ENCODE results near the gene PNPLA1. TPM values are rescaled to one million over a fixed set of nuclear protein-coding genes. Genes with fewer than 3 reads are reported as not detected.

Gene PNPLA1
- total RNA-seq, 4 donors from 2014 or later = not detected

- H3K36me3 ChIP-seq = no peaks in the 10 kb centered on the region
- no peaks in the 10 kb centered on the region for H3K4me1 ChIP-seq
- intact Hi-C loops (cut with DNase I; ENCODE audit: low total_unique reads) (no loop called here), in situ Hi-C loops (cut with MboI; ENCODE audit: low sequenced_read_pairs in 4 of 4) (no loop called here)
- DNase-seq (no peak), ATAC-seq (no peak)
- no peaks in the 10 kb centered on the region for H3K9me3 ChIP-seq
- H3K27ac ChIP-seq = no peak overlapping the region
- no peak overlapping the region for H3K4me3 ChIP-seq
- TF ChIP-seq POLR2A (IDR thresholded peaks at IDR 0.05) = no peak
- peaks cover 0 to 5% (median 2%) of the 10 kb centered on the region in 3 donors for H3K27me3 ChIP-seq
Observed at GRCh38 chr6:36327226-36327918, 57.5 kb downstream of the PNPLA1 start.

GRCh38 chr6:36327919-36328236 lies 58.0 kb downstream of the PNPLA1 start:
- intact Hi-C loops (cut with DNase I; ENCODE audit: low total_unique reads) = no loop called here
- no peaks in the 10 kb centered on the region for H3K9me3 ChIP-seq
- no peak for ATAC-seq

DNA sequence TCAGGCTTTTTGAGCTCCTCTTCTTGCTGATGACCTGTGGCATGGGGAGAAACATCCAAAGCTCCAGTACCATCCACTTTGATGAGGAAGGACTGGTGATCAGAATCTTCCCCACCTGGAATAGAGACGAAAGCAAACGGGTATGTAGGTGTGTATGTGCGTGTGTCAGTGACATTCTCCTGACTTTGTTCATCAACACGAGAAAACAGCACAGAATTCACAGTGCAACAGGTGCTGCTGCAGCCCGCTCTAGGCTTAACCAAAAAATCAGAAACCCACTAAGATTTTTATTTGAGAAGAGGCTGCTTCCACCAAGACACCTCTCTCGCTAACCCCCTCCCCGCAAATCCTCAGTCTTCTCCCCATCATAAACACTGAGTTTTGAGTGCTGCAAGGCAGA lies 58.7 kb downstream of the PNPLA1 start:
- intact Hi-C loops (cut with DNase I; ENCODE audit: low total_unique reads) = no loop called here
- Histone ChIP-seq H3K36me3 (no peaks in the 10 kb centered on the region), H3K27me3 (peaks cover 0 to 11% (median 9%) of the 10 kb centered on the region in 3 donors), H3K9me3 (no peaks in the 10 kb centered on the region), H3K4me1 (no peaks in the 10 kb centered on the region), H3K27ac (no peak overlapping the region), H3K4me3 (no peak overlapping the region)
- ATAC-seq (no peak), DNase-seq (no peak)
- TF ChIP-seq POLR2A (IDR thresholded peaks at IDR 0.05) (no peak), CTCF (IDR thresholded peaks at IDR 0.05 in 4 of 5, conservative IDR thresholded peaks at IDR 0.05 in 1 of 5) (no peak)
- in situ Hi-C loops (cut with MboI; ENCODE audit: low sequenced_read_pairs in 4 of 4) = no loop called here

More at GRCh38 chr6:36327919-36328236, 58.0 kb downstream of the PNPLA1 start:
- Histone ChIP-seq H3K4me3 (no peak overlapping the region), H3K27me3 (peaks cover 0 to 5% (median 4%) of the 10 kb centered on the region in 3 donors), H3K4me1 (no peaks in the 10 kb centered on the region), H3K27ac (no peak overlapping the region), H3K36me3 (no peaks in the 10 kb centered on the region)
- DNase-seq = no peak
- no peak for TF ChIP-seq POLR2A (IDR thresholded peaks at IDR 0.05)
- no peak for TF ChIP-seq CTCF (IDR thresholded peaks at IDR 0.05 in 4 of 5, conservative IDR thresholded peaks at IDR 0.05 in 1 of 5)
- in situ Hi-C loops (cut with MboI; ENCODE audit: low sequenced_read_pairs in 4 of 4) = no loop called here

GRCh38 chr6:36329798-36330291 lies 60.0 kb downstream of the PNPLA1 start:
- in situ Hi-C loops (cut with MboI; ENCODE audit: low sequenced_read_pairs in 4 of 4) (no loop called here), intact Hi-C loops (cut with DNase I; ENCODE audit: low total_unique reads) (no loop called here)
- H3K27ac ChIP-seq = no peak overlapping the region
- H3K27me3 ChIP-seq = peaks cover 10 to 22% (median 21%) of the 10 kb centered on the region in 3 donors
- no peaks in the 10 kb centered on the region for H3K4me1 ChIP-seq
- H3K4me3 ChIP-seq = no peak overlapping the region
- no peak for ATAC-seq
- TF ChIP-seq CTCF (IDR thresholded peaks at IDR 0.05 in 4 of 5, conservative IDR thresholded peaks at IDR 0.05 in 1 of 5) (no peak), POLR2A (IDR thresholded peaks at IDR 0.05) (no peak)
- H3K36me3 ChIP-seq = no peaks in the 10 kb centered on the region
- no peak for DNase-seq
- H3K9me3 ChIP-seq = no peaks in the 10 kb centered on the region

DNA sequence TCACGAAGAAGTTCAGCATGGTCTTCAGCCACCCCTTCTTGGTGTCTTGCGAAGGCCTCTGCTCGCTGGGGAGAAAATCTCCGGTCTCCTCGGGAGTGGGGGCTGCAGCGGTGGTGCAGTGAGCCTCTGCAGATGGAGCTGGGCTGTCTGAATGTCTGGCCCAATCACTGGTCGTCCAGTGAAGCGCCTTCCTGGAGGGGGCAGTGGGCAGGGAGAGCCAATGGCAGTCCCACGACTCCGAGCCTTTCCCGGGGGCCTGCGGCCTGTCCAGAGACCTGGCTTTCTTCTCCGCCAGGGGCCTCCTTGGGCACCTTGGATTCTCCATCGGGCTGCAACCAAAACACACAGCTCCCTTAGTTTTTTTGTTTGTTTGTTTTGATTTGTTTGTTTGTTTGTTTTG lies 60.5 kb downstream of the PNPLA1 start:
- H3K4me1 ChIP-seq = no peaks in the 10 kb centered on the region
- in situ Hi-C loops (cut with MboI; ENCODE audit: low sequenced_read_pairs in 4 of 4) = no loop called here
- DNase-seq = no peak
- no peak overlapping the region for H3K27ac ChIP-seq
- H3K27me3 ChIP-seq = peaks cover 10 to 22% (median 21%) of the 10 kb centered on the region in 3 donors
- no peak for ATAC-seq
- H3K36me3 ChIP-seq = no peaks in the 10 kb centered on the region
- no peak overlapping the region for H3K4me3 ChIP-seq
- no peak for TF ChIP-seq POLR2A (IDR thresholded peaks at IDR 0.05)
- no peak for TF ChIP-seq CTCF (IDR thresholded peaks at IDR 0.05 in 4 of 5, conservative IDR thresholded peaks at IDR 0.05 in 1 of 5)
- intact Hi-C loops (cut with DNase I; ENCODE audit: low total_unique reads) = no loop called here
- H3K9me3 ChIP-seq = no peaks in the 10 kb centered on the region

All from gastrocnemius medialis (tissue), 4 donors.